ENCODE data around the gene TNP2. TPM values are rescaled to one million over a fixed set of nuclear protein-coding genes. Genes with fewer than 3 reads are reported as not detected.

TNP2 gene
- total and polyA plus RNA-seq, 8 donors, result not detected

DNA sequence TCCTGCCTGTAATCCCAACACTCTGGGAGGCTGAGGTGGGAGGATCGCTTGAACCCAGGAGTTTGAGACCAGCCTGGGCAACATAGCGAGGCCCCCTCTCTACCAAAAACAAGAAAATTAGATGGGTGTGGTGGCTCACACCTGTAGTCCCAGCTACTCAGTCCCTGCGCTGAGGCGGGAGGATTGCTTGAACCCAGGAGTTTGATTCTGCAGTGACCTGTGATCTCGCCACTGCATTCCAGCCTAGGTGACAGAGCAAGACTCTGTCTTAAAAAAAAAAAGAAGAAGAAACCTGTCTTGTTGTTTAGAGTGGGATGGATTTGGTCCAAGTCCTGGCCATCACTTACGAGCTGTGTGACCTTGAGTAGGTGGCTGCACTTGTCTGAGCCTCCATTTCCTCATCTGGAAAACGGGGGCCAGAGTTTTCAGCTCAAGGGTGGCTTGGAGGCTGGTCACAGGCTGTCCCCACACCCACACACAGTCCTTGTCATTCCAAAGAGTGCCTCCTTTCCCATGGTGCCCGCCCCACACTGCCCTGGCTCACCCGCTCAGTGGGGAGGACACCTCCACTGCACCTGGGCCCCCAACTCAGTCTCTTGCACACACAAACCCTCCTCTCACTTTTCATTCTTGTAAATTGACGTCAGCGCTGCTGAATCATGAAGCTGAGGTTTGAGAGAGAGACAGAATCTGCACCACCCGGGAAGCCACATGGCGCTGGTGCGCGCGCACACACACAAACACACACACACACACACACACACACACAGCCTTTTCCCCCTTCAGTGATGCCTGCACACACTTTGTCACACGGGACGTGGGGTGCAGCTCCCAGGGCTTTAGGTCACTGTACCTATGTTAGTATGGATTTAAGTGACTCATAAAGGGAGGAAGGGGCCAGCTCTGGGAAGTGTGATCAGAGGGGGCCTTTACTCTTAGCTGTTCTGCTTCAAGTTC is 17.3 kb downstream of the TNP2 start:
- peak; percentile 42 to 63 for DNase-seq
- peak overlapping the region in 4 of 5 donors; percentile 15 to 99 (median 44) for H3K27ac ChIP-seq
- peak overlapping the region in 1 of 4 donors; percentile 89 for H3K4me3 ChIP-seq

DNA sequence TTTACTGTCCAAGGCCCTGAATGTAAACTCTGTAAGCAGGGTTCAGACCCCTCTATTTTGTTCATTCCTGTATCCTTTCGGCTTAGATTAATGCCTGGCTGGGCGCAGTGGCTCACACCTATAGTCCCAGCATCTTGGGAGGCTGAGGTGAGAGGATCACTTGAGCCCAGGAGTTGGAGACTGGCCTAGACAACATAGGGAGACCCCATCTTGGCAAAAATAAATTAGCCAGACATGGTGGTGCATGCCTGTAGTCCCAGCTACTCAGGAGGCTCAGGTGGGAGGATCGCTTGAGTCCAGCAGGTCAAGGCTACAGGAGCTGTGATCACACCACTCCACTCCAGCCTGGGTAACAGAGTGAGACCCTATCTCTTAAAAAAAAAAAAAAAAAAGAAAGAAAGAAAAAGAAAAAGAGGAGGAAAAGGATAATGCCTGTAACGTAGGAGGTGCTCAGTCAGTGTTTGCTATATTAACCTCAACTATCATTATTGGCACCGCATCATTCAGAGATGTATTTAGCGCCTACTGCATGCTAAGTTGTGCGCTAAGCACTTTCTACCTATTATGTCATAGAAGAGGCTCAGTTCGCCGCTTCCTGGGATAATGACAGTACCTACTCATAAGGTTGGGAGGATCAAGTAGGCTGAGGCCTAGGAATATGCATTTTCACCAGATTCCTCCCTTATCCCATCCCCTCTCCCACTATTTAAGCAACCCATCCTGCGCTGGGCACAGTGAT is 18.2 kb downstream of the TNP2 start:
- 92 to 96% (median 93%) methylated on average over 10 of the region's 10 CpGs for WGBS, 5 donors
- H3K4me1 ChIP-seq, result peaks cover 17 to 30% (median 26%) of the 10 kb centered on the region in 4 donors
- DNase-seq, result no peak
- no peaks in the 10 kb centered on the region for H3K27me3 ChIP-seq
- H3K36me3 ChIP-seq, result peaks cover 0 to 24% (median 0%) of the 10 kb centered on the region in 4 donors
- no peaks in the 10 kb centered on the region for H3K9me3 ChIP-seq
- peak overlapping the region in 2 of 5 donors; percentile 59 to 99 for H3K27ac ChIP-seq
- no peak overlapping the region for H3K4me3 ChIP-seq
- intact Hi-C loops (cut with DNase I; ENCODE audit: low total_unique reads), result loop anchor here (10.0 kb wide), 1 partner anchor 126 kb away; no protein-coding TSS in a partner anchor
- TF ChIP-seq POLR2A (IDR thresholded peaks at IDR 0.05), result no peak
- no peak for TF ChIP-seq EP300 (IDR thresholded peaks at IDR 0.05)
- TF ChIP-seq CTCF (IDR thresholded peaks at IDR 0.05), result no peak
- no peak for TF ChIP-seq POLR2AphosphoS5 (IDR thresholded peaks at IDR 0.05)

More for the DNA sequence above, 17.3 kb downstream of the TNP2 start:
- 65 to 85% (median 81%) methylated on average over 18 of the region's 18 CpGs for WGBS, 5 donors
- Histone ChIP-seq H3K4me1 (peaks cover 19 to 34% (median 29%) of the 10 kb centered on the region in 4 donors), H3K9me3 (no peaks in the 10 kb centered on the region), H3K36me3 (peaks cover 0 to 24% (median 0%) of the 10 kb centered on the region in 4 donors), H3K27me3 (no peaks in the 10 kb centered on the region)
- TF ChIP-seq POLR2AphosphoS5 (IDR thresholded peaks at IDR 0.05), result no peak
- no peak for TF ChIP-seq CTCF (IDR thresholded peaks at IDR 0.05)
- TF ChIP-seq EP300 (IDR thresholded peaks at IDR 0.05), result no peak
- no peak for TF ChIP-seq POLR2A (IDR thresholded peaks at IDR 0.05)
- intact Hi-C loops (cut with DNase I; ENCODE audit: low total_unique reads), result loop anchor here (10.0 kb wide), 1 partner anchor 127 kb away; no protein-coding TSS in a partner anchor

- TF ChIP-seq EP300 (IDR thresholded peaks at IDR 0.05), result no peak
- TF ChIP-seq POLR2AphosphoS5 (IDR thresholded peaks at IDR 0.05), result no peak
- no peak for TF ChIP-seq CTCF (IDR thresholded peaks at IDR 0.05)
- no peak for TF ChIP-seq POLR2A (IDR thresholded peaks at IDR 0.05)
- no peaks in the 10 kb centered on the region for H3K27me3 ChIP-seq
- peaks cover 0 to 24% (median 0%) of the 10 kb centered on the region in 4 donors for H3K36me3 ChIP-seq
- WGBS, 5 donors, result 56 to 75% (median 63%) methylated on average over 16 of the region's 16 CpGs
- intact Hi-C loops (cut with DNase I; ENCODE audit: low total_unique reads), result loop anchor here (10.0 kb wide), 1 partner anchor 125 kb away; no protein-coding TSS in a partner anchor
- DNase-seq, result peak in 1 of 2 donors; percentile 33
- no peaks in the 10 kb centered on the region for H3K9me3 ChIP-seq
- peaks cover 15 to 28% (median 24%) of the 10 kb centered on the region in 4 donors for H3K4me1 ChIP-seq
- H3K27ac ChIP-seq, result no peak overlapping the region
- H3K4me3 ChIP-seq, result no peak overlapping the region
Observed at GRCh38 chr16:11250091-11250785, 18.9 kb downstream of the TNP2 start.
